ENCODE measurements around the gene ZNRF3. TPM values are rescaled to one million over a fixed set of nuclear protein-coding genes. Genes with fewer than 3 reads are reported as not detected.
A peak's percentile ranks its signal among the peaks of the same experiment; 100 is the strongest.

The ZNRF3 gene
- total and polyA plus RNA-seq, 2 donors (not counting 1 experiment from before 2014, with no cell fraction given): 0.21 to 0.71 TPM

DNA sequence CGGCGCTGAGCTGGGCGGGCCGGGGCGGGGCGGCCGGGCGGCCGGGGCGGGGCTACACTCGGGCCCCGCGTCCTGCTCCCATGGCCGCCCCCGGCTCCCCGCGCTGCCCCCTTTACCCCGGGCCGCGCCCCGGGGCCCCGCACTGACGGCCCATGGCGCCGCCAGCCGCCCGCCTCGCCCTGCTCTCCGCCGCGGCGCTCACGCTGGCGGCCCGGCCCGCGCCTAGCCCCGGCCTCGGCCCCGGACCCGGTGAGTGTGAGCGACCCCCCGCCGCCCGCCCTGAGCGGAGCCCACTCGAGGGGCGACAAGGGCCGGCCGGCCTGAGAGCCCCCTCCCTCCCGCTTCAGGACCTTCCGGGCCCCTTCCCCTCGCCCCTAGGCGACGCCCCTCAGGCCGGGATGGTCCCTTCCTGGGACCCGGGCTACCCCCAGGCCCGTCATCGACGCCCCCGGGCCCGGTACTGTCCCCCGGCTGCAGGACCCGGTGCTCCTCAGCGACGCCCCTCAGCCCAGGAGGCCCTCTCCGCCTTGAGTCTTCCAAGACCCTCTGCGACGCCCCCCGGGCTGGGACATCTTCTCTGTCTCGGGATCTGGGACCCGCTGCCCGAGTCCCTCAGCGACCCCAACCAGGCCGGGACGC, 189.7 kb downstream of the ZNRF3 start, which contains the start of gene KREMEN1:
KREMEN1 (plus strand) TSS at position 57 of the 639 bp plus-strand sequence; CDS start at position 153, 96 bp downstream.
- Histone ChIP-seq H3K4me1 (ENCODE audit: control insufficient read depth in 2 of 2, insufficient read depth in 2 of 2, low read length in 2 of 2) (peaks cover 27 to 28% of the 10 kb centered on the region in 2 donors), H3K4me2 (replicated peaks; ENCODE audit: low read depth, low read length, poor library complexity, severe bottlenecking) (peak within 1 kb of the TSS; percentile 90), H3K27me3 (replicated peaks in 1 of 4; ENCODE audit: control extremely low read depth in 1 of 4, control insufficient read depth in 3 of 4, insufficient read depth in 4 of 4, low read length in 3 of 4) (peaks cover 0 to 60% (median 38%) of the 10 kb centered on the region in 4 experiments), H3K79me2 (ENCODE audit: control insufficient read depth, insufficient read depth, low read length) (no peaks in the 10 kb centered on the region), H3K9me3 (ENCODE audit: control extremely low read depth in 1 of 3, control insufficient read depth in 2 of 3, insufficient read depth in 1 of 3, low read length in 2 of 3) (peaks cover 0 to 18% (median 0%) of the 10 kb centered on the region in 3 donors), H2AFZ (ENCODE audit: insufficient read depth, low read depth, low read length, poor library complexity, severe bottlenecking) (peak within 1 kb of the TSS; percentile 56), H3K4me3 (ENCODE audit: control extremely low read depth in 1 of 5, extremely low read depth in 1 of 5, insufficient read depth in 1 of 5, low read depth in 2 of 5, low read length in 4 of 5) (peak within 1 kb of the TSS; percentile 15 to 59 (median 44)), H3K27ac (ENCODE audit: low read length in 2 of 2) (no peak within 1 kb of the TSS), H4K20me1 (ENCODE audit: control insufficient read depth, insufficient read depth, low read length, poor library complexity, severe bottlenecking) (no peaks in the 10 kb centered on the region), H3K9ac (ENCODE audit: low read length) (peak within 1 kb of the TSS; percentile 55), H3K36me3 (replicated peaks in 1 of 2; ENCODE audit: control extremely low read depth in 1 of 2, control insufficient read depth in 1 of 2, extremely low read depth in 1 of 2, insufficient read depth in 2 of 2, low read length in 1 of 2) (no peaks in the 10 kb centered on the region)
- WGBS (ENCODE audit: insufficient coverage): 2% methylated on average over 76 of the region's 76 CpGs
- ChIA-PET POLR2A (no interaction called here), CTCF (interaction anchor here (1.4 kb wide), 1 partner anchor 32 kb away, joined by 7 read pairs; no protein-coding TSS in a partner anchor)
- DNase-seq (no peak), ATAC-seq (ENCODE audit: low read depth) (no peak)
- intact Hi-C loops (cut with micrococcal nuclease): loop anchor here (2.0 to 10.0 kb wide), 2 partner anchors 190 to 312 kb away; partner anchors contain the start of genes AP1B1 and ZNRF3
- no peak within 1 kb of the TSS for H3K27ac Mint-ChIP-seq
- H3K9me3 Mint-ChIP-seq (ENCODE audit: insufficient read depth): no peaks in the 10 kb centered on the region
- peak within 1 kb of the TSS; percentile 84 for H3K4me3 Mint-ChIP-seq
- H3K27me3 Mint-ChIP-seq: peaks cover 65% of the 10 kb centered on the region
- peaks cover 22% of the 10 kb centered on the region for H3K4me1 Mint-ChIP-seq
- TF ChIP-seq, protein P1, sequence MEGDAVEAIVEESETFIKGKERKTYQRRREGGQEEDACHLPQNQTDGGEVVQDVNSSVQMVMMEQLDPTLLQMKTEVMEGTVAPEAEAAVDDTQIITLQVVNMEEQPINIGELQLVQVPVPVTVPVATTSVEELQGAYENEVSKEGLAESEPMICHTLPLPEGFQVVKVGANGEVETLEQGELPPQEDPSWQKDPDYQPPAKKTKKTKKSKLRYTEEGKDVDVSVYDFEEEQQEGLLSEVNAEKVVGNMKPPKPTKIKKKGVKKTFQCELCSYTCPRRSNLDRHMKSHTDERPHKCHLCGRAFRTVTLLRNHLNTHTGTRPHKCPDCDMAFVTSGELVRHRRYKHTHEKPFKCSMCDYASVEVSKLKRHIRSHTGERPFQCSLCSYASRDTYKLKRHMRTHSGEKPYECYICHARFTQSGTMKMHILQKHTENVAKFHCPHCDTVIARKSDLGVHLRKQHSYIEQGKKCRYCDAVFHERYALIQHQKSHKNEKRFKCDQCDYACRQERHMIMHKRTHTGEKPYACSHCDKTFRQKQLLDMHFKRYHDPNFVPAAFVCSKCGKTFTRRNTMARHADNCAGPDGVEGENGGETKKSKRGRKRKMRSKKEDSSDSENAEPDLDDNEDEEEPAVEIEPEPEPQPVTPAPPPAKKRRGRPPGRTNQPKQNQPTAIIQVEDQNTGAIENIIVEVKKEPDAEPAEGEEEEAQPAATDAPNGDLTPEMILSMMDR (IDR thresholded peaks at IDR 0.05): no peak
- no peak for TF ChIP-seq EZH2 (IDR thresholded peaks at IDR 0.05; ENCODE audit: borderline replicate concordance, insufficient read depth, low read depth, low read length, poor library complexity, severe bottlenecking)
